ENCODE data around the gene CHST15.
A peak's percentile ranks its signal among the peaks of the same experiment; 100 is the strongest.

CHST15 gene

DNA sequence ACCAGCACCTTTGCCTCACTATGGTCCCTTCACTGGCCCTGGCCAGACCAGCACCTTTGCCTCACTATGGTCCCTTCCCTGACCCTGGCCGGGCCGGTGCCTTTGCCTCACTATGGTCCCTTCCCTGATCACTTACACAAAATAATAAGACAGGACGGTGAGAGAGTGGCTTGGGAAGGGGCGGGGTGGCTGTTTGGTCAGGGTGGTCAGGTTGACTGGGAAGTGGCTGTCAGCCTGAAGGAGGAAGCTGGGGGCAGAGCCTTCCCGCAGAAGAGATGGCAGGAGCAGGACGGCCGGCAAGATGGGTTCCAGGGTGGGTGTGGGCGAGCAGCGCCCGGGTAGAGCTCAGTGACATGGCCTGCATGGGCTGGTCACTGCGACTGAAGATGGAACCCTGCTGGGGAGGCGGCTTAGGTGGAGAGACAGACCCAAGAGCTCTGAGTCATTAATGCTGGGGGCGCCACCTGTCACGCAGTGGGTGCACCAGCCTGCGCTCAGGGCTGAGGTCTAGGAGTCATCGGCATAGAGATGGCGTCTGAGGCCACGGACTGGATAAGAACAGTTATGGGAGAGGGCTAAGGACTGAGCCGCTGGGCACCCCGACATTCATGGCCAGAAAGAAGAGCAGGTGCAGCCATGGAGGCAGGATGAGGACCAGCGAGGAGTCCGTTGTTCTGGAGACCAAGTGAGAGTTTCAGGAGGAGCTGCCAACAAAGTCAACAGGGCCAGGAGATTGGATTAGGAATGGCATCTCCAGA is 91.8 kb downstream of the CHST15 start:
- DNase-seq, result no peak

DNA sequence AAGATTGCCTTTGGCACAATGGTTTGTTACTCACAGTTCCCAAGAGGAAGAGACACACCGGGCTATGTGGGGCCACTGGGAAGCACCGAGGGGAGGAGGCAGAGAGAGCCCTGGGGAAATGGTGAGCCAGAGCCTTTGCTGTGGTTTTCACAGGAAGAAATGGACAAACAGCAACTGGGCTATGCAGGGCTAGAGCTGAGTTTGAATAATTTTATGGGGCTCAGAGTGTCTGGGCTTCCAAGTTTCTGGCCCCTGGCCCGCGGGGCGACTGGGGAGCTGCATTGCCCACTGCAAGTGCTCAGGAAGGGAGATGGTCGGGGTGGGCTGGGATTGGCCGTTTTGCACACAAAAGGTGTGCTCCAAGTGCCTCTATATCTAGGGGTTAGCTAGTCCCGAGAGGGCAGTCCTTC is 92.6 kb downstream of the CHST15 start:
- DNase-seq, result no peak

DNA sequence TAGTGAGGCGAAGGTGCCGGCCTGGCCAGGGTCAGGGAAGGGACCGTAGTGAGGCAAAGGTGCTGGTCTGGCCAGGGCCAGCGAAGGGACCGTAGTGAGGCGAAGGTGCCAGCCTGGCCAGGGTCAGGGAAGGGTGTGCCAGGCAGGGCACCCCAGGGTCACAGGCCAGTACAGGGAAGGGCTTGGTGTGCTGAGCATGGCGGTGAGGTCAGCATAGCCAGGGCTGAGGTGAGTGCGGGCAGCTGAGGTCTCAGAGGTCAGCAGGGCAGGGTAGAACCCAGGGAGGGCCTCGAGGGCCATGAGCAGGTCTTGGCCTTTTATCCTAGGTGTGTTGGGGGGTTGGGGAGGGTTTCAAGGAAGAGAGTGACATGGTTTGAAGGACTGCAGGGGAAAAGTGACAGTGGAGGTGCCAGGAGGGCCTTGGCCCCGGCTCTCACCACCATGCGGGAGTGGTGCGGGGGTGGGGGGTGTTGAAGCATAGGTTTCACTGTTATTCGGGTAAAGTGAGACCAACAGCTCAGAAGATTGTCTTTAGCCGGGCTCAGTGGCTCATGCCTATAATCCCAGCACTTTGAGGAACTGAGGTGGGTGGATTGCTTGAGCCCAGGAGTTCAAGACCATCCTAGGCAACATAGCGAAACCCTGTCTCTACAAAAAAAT is 93.3 kb downstream of the CHST15 start:
- no peak for DNase-seq

DNA sequence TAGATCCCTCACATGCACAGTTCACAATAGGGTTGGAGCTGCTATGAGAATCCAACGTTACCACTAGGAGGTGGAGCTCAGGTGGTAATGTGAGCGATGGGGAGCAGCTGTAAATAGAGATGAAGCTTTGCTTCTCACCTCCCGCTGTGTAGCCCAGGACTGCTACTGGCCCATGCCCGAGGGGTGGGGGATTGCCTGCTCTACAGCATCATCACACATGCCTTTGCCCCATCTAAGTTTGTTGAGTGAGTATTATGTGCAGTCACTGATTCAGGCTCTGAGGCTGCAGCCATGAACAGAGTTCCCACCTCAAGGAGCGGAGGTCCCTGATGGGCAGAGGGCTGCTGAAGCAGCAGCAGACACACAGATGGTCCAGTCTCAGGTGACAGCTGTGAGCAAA is 94.1 kb downstream of the CHST15 start:
- no peak for DNase-seq

DNA sequence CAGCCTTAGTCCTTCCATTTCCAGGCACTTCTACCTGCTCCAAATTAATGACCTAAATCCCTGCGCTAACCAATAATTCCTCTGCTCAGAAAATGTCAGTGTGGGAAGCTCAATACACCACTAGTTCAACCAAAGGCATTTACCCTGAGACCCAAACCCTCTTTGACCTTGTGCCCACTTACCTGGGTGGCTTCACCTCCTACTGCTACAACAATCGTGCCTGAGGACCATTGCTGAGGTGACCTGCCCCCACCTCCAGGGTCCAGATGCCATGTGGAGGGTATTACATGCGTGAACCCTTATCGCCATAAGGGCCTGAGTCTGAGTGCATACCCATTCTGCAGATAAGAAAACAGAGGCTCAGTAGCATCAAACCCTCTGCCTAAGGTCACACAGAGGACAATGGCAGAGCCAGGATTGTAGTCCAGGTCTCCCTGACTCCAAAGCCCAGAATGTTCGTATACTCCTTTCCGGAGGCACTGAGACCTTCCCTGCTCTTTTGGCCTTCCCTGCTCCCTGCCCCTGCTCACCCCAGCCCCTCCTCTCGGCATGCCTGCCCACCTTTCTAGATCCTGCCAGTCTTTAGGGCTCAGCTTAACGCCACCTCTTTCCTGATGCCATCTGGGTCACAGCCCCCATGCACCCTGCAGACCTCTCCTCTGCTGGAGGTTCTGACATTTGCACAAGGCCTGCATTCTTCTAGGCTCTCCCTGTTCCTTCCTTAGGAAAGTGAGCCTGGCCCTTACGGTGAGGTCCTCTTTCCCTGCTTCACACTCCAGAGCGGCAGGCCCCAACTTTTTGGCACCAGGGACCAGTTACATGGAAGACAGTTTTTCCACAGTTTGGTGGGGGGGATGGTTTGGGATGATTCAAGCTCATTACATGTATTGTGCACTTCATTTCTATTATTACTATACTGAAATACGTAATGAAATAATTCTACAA is 94.9 kb downstream of the CHST15 start:
- DNase-seq, result no peak

DNA sequence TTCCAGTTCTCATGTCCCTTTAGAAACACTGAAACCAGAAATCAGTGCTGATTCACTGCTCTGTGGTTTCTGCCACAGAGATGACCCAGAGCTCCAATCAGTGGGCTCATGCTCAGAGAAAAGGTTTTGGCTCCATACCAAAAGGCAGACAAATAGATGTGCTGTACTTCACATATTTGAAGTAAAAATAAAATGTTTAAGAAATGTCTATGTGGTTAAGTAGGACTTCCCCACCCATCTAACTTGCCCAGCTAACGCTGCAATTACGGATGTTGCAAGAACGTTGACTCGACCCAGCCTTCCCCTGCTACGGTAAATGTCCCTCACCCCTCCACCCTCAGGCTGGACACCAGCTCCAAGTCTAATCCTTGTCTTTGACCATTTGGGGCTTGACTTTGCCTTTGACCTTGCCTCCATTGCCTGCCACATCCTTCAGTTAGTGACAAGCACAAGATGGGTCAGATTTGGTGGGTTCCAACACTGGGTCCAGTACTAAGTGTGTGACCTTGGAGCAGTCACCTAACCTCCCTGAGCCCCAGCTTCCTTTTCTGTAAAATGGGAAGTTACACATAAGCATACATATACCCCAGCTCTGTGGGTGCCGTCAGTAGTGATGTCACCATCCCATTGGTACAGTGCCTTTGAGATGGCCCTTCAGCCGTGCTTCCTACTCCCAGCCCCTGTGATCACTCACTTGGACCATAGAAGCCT is 95.8 kb downstream of the CHST15 start:
- peak in 1 of 56 donors; percentile 13 for DNase-seq

DNA sequence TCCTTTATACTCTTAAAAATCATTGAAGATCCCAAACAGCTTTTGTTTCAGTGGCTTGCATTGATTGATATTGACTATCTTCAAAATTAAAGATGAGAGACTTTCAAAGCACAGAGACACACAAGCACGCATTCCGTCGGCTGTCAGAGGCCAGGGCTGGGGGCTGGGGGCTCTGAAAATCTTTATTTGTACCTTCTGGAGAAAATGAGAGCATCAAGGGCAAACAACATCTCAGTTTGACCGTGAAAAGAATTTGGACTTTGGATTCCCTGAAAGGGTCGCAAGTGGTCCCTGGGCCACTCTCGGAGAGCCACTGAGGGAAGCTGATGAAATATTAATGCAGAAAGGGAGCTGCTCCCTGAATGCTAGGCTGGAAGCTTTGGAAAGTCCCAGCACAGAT is 96.4 kb downstream of the CHST15 start:
- no peak for DNase-seq

DNA sequence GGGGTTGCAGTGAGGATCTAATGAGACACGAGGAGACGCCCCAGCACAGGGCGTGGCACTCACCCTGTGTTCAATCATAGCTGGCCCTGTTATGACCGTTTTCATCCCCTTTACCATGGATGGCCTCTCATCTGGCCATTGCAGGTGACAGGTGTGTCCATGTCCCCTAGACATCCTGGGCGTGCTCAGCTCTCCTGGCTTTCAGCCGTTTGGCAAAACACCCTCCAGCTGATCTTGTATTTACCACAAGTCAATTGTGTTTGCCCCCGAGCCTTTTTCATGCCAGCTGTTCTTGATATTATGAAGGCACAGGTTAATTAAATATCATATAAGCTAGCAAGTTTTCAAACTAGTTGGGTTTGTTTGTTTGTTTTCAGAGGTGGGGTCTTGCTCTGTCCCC is 97.1 kb downstream of the CHST15 start:
- DNase-seq, result no peak

DNA sequence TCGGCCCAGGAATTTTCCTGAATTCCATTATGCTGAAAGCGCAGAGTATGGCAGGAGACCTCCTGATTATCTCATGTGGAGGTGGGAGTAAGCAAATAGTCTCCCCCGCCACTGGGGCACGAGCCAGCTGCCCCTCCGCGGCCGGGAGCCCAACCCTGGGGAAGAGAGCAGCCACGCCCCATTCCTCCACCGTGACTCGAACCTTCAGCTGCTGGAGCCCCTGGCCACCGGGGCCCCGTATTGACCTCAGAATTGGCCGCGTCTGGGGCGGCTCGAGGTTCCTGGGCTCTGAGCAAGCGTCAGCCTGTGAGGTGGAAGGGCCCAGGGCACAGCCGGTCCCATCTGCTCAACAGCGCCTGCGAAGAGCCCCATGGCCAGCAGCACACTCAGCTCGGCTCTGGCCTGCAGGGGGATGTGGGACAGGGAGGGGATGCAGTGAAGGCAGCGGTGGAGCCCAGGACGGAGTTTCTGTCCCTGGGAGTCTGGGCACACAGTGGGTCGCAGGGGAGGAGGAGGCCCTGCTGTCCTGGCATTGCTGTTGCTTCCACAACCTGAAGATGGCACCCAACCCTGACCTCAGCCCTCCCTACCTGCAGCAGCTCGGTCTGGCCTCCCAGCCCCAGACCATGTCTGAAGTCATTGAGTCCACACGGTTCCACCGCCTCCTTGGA is 97.8 kb downstream of the CHST15 start:
- peak in 10 of 56 donors; percentile 8 to 41 (median 26) for DNase-seq

DNA sequence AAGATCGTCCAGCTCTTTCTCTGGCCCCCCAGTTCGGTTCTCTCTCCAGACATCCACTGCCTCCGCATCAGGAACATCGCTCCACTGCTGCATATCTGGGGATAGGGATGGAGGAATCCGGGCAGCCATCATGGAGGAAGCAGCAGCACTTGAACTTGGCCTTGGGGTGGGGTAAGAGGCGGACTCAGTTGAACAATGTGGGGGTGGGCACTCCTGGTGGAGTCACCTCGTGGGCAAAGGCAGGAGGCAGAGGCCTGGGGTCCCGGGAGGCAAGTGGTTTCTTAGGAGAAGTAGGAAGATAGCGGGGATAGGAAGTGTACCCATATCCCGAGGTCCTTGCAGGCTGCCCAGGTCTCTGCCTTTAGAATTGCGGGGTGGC is 98.3 kb downstream of the CHST15 start:
- no peak for DNase-seq

DNA sequence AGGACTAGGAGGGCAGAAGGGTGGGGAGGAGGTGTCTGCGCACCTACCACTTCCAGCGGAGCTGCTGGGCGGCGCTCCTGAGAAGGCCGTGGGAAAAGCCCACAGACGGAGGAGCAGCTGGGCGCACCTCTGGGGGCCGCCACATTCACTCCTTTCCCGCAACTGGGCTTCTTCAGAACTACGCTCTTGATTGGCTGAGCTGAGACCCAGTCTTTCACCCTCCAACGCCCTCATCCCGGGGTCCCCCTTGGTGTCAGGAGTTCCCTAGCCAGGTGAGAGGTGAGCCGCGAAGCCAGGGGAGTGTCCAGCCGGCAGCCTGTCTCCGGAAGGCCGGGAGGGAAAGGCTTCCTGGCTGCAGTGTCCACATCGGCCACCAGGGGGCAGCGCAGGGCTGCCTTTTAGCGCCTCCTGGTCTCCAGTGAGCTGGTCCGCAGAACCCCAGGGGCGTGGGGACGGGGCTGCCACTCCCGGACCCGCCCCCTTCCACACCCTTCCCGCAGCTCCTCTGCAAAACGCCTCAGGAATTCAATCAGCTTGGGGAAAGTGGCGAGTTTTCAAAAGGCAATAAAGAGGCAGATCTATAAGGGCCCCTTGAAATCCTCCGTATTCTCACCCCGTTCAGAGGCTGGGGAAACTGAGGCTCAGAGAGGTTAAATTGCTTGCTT is 98.8 kb downstream of the CHST15 start:
- DNase-seq, result peak in 52 of 56 donors; percentile 17 to 89 (median 65)

DNA sequence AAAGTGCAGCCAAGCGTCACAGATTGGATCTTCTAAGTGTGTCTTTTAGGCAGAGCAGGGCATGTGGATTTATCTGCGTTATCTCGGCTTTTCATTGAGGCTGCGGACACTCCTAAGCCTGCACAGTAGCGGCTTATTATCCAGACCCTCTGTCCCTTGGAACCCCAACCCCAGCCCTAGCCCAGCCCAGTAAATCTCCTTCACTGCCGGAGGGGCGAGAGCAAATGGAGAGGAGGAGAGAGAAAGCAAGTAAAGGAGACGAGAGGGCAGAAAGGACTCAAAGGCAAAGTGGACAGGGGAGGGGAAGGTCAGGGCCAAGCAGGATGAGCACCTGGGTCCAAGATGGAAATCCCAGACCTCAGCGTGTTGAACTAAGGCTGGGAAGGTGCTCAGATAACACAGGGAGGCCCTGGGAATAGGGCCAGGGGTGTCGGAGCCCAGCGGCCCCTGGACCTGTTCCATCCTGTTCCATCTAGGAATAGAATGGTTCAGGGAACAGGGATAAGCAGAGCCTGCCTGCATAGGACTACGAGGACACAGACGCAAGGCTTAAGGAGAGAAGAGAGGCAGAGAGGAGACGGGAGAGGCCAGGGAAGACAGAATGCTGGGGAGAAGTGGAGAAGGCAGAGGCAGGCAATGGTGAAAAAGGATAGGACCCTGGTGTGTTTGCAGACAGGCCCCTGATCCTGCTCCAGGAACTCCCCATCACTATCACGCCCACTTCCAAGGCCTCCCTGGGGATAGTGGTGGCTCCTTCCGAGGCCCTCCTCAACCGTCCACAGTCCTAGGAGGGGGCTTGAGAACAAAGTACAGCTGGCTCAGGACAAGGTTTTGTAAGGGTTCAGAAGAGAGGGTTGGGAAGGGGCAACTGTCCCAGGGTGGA is 99.6 kb downstream of the CHST15 start:
- no peak for DNase-seq

DNA sequence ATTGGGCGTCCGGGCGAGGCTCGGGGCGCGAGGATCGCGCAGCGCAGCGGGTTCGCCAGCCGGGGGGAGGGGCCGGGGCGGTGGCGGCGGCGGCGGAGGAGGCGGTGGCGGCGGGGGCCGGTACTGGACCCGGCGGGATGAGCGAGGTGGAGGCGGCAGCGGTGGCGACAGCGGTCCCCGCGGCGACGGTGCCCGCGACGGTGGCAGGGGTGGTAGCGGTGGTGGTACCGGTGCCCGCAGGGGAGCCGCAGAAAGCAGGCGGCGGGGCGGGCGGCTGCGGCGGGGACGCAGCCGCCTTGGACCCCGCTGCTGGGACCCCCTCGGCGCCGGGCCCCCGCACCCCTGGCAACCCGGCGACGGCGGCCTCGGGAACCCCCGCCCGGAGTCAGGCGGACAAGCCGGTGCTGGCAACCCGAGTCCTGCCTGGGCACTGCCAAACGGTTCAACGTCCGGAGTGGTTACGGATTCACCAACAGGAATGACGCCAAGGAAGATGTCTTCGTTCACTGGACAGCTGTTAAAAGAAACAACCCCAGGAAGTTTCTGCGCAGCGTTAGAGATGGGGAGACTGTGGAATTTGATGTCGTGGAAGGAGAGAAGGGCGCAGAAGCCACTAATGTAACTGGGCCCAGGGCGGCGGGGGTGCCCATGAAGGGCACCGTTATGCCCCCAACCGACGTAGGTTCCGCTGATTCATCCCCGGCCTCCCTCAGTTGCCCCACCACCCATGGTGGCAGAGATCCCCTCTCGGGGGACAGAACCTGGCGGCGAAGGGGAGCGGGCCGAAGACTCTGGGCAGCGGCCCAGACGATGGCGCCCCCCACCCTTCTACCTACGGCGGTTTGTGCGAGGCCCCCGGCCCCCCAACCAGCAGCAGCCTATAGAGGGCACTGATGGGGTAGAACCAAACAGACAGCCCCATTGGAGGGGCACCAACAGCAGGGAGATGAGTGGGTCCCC is 101.5 kb downstream of the CHST15 start:
- DNase-seq, result no peak

DNA sequence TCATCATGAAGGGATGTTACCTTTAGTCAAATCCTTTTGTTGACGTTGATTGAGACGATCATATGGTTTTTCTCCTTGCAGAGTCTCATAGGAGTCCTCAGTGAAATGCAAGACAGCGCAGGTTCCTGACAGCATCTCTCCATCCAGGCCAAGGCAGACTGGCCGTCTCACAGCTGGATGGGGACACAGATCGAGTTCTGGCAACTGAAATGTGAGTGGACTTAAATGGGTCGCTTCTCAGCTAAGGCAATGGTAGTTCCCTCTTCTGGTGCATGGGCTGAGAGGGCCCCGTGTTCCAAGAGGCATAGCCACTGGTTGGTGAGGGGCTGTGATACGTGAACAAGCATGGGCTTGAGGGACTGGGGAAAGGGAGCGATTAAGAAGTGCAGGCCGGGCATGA is 102.5 kb downstream of the CHST15 start:
- no peak for DNase-seq

DNA sequence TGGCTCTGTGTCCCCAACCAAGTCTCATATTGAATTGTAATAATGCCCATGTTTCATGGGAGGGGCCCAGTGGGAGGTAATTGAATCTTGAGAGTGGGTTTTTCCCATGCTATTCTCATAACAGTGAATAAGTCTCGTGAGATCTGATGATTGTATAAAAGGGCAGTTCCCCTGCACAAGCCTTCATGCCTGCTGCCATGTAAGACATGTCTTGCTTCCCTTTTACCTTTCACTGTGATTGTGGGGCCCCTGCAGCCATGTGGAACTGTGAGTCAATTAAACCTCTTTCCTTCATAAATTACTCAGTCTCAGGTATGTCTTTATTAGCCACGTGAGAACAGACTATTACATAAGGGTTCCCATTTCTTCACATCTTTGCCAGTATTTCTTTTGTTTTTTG is 104.7 kb downstream of the CHST15 start:
- DNase-seq, result no peak

DNA sequence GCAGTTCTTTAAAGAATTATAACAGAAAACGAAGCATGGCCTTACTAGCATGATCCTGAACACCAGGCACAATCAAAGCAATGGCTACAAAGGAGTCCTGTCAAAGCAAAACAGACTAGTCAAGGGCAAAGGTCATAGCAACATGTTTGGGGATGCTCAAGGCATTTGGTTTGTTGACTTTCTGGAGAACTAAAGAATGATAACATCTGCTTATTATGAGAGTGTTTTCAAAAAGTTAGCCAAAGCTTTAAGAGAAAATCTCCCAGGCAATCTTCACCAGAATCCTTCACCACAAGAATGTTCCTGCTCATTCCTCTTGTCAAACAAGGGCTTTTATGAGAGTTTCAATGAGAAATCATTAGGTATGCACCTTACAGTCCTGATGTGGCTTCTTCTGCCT is 106.7 kb downstream of the CHST15 start:
- no peak for DNase-seq

DNA sequence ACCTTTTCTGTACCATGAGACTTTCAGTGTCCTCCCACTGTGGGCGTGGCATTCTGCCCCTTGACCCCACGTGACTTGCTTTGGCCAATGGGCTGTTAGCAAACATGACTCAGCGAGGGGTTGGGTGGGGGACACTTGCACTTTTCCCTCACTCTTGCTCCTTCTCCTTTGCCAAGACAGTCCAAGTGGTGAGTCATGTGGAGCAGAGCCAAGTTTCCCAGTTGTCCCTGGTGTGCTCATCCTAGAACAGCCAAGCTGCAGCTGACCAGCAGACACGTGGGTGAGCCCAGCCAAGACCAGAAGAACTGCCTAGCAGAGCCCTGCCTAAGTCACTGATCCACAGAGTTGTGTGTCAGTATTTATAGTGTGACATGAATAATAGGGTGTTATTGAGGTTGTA is 119.0 kb downstream of the CHST15 start:
- DNase-seq, result no peak
